HG02885 (cell line): ENCODE results near the gene IMPDH2.

Source experiments
- ATAC-seq: cut with Tn5 transposase; IDR thresholded peaks from one replicate; pipeline ENCODE4 v1.9.1; 2021; ENCODE audit warnings: mild to moderate bottlenecking; ENCODE audit not compliant: unreplicated experiment, poor library complexity

IMPDH2 gene

GRCh38 chr3:48985831-48986376 lies 43.3 kb downstream of the IMPDH2 start:
- no peak for ATAC-seq

- no peak for ATAC-seq
Measured at GRCh38 chr3:48984663-48985062, 44.5 kb downstream of the IMPDH2 start.

- ATAC-seq = no peak
Measured at GRCh38 chr3:48983096-48983495, 46.1 kb downstream of the IMPDH2 start.

GRCh38 chr3:48982686-48983085 lies 46.5 kb downstream of the IMPDH2 start:
- ATAC-seq = no peak

- no peak for ATAC-seq
Measured at GRCh38 chr3:48982016-48982415, 47.2 kb downstream of the IMPDH2 start.

DNA sequence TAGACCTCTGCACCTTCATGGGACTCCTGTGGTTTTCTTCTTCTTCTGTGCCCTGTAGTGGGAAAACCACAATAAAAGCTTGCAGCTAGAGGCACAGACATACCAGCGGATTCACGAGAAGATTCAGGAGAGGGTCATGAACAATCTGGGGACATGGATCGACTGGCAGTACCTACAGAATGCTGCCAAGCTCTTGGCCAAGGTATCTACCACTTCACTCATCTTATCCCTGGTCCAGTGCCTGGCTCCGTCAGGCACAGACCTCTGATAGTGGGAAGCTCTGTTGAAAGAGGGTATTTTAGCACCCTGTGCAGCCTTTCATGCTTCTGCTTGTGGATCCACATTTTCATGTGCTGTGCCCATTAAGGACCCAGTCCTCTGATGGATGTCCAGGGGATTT lies 48.9 kb downstream of the IMPDH2 start:
- no peak for ATAC-seq

GRCh38 chr3:48979451-48979850 lies 49.7 kb downstream of the IMPDH2 start:
- no peak for ATAC-seq
